Mucosa of descending colon (tissue), 3 donors: ENCODE data around the gene ATP4B. TPM values are rescaled to one million over a fixed set of nuclear protein-coding genes. Genes with fewer than 3 reads are reported as not detected.

Source experiments
- ATAC-seq: fragments of 200-7000 bp; cut with Tn5 transposase; one replicate; pipeline ENCODE4 v1.9.1; 2020; ENCODE audit warnings: mild to moderate bottlenecking, moderate library complexity
- DNase-seq, 3 donors: peaks; one replicate each; pipeline ENCODE4 v3.0.0-alpha.2; 2020
- H3K36me3 ChIP-seq: fragments of 200-600 bp; one replicate; pipeline ENCODE4 v1.8.0; 2021; ENCODE audit warnings: low read depth, mild to moderate bottlenecking
- H3K4me1 ChIP-seq: fragments of 200-600 bp; one replicate; pipeline ENCODE4 v1.8.0; 2021; ENCODE audit warnings: low read depth, mild to moderate bottlenecking
- H3K4me3 ChIP-seq: fragments of 200-600 bp; one replicate; pipeline ENCODE4 v1.8.0; 2021; ENCODE audit warnings: mild to moderate bottlenecking
- H3K9me3 ChIP-seq: fragments of 200-600 bp; one replicate; pipeline ENCODE4 v1.8.0; 2021; ENCODE audit warnings: mild to moderate bottlenecking
- intact Hi-C, 2 donors: fragments of 100-400 bp; cut with DNase I in 1 of 2; cut with micrococcal nuclease in 1 of 2; formaldehyde crosslinking; loops; one replicate each; pipeline versions ENCODE4 v1.11.0 to v1.11.1; 2022; cut with DNase I, micrococcal nuclease
- total RNA-seq, 3 donors: library from RNA; stranded (reverse); fragmentation: NEBNext Ultra II Directional in 2 of 3; extraction: Animal tissue kit (Norgen Biotek cat#: 25700) in 2 of 3; gene quantifications; one replicate each; pipeline versions ENCODE4 v1.2.1 to v1.2.4, GENCODE V29; 2021 to 2023
- TF ChIP-seq, protein P1 (sequence below): fragments of 200-600 bp; IDR thresholded peaks from one replicate; pipeline ENCODE4 v1.8.0; 2022; ENCODE audit warnings: antibody characterized with exemption, mild to moderate bottlenecking
- donor health status: DM: no; HTN: no; CAD: no; lungs with moderate emphysema.
- donor health status: DM: no; HTN: no; CAD: no.
- donor health status: DM: no; HTN: yes; CAD: no.

Gene ATP4B
- total RNA-seq, 3 donors from 2014 or later, result 0.19 TPM; not detected in 2

DNA sequence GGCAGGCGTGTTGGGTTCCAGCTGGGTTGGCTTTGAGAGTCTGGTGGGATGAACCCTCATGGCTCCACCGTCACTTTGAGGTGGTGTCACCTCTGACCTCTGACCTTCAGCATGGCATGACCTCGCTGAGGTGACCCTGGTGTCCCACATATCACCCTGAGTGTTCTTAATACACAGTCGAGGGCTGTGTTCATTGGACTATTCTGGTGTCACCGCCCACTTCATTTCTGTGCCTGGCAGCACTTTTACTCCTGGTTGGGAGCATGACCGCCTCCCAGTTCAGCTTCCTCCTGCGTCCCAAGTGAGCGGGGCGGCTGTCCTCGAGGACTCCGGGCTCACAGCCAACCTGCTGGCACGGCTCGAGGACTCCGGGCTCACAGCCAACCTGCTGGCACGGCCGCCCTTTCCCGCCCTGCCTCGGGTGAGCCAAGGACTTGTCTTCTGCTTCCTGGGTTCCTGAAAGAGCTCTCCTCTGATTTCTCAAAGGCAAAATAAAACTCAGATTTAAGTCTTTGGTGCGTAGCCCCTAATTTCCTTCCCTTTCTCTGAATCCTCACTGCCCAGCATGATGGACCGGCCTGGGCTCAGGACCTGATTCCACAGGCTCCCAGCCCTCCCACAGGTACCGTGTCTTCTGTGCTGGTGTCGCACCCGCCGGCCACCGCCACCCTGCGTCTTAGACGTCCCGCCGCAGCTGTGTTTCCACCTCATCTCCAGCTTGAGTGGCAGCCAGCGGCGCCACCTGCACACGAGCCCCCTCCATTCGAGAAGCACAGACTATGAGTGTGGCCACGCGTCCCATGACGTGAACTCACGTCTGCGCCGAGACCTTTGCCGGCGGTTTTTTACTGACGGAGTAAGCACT lies 10.4 kb downstream of the ATP4B start:
- intact Hi-C loops, result no loop called here
- no peaks in the 10 kb centered on the region for H3K36me3 ChIP-seq
- TF ChIP-seq, protein P1, sequence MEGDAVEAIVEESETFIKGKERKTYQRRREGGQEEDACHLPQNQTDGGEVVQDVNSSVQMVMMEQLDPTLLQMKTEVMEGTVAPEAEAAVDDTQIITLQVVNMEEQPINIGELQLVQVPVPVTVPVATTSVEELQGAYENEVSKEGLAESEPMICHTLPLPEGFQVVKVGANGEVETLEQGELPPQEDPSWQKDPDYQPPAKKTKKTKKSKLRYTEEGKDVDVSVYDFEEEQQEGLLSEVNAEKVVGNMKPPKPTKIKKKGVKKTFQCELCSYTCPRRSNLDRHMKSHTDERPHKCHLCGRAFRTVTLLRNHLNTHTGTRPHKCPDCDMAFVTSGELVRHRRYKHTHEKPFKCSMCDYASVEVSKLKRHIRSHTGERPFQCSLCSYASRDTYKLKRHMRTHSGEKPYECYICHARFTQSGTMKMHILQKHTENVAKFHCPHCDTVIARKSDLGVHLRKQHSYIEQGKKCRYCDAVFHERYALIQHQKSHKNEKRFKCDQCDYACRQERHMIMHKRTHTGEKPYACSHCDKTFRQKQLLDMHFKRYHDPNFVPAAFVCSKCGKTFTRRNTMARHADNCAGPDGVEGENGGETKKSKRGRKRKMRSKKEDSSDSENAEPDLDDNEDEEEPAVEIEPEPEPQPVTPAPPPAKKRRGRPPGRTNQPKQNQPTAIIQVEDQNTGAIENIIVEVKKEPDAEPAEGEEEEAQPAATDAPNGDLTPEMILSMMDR, result no peak
- no peak overlapping the region for H3K4me3 ChIP-seq
- ATAC-seq, result peak; percentile 94
- no peaks in the 10 kb centered on the region for H3K9me3 ChIP-seq
- peaks cover 18% of the 10 kb centered on the region for H3K4me1 ChIP-seq
- peak; percentile 93 to 98 (median 97) for DNase-seq

DNA sequence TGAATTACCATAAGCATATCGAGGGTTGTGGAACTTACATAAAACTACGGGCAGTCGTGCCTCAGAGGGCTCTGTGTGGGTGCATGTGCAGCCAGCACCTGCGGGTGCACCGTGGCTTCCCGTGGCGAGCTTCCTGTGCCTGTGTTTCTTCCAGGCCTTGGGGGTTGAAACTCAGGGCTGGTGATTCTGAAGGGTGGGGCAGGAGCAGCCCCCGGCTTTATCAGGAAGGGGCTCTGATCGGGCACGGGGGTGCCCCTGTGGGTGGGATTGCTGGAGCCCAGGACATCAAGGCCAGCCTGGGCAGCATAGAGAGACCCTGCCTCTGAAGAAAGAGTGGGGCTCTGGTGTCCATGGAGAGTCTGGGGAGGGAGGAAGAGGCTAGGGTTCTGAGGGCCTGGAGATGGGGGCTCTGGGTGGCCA lies 11.1 kb downstream of the ATP4B start:
- TF ChIP-seq, protein P1, result no peak
- ATAC-seq, result no peak
- Histone ChIP-seq H3K36me3 (no peaks in the 10 kb centered on the region), H3K9me3 (no peaks in the 10 kb centered on the region), H3K4me3 (no peak overlapping the region), H3K4me1 (peaks cover 18% of the 10 kb centered on the region)
- intact Hi-C loops, result no loop called here
- DNase-seq, result peak in 1 of 3 donors; percentile 41

DNA sequence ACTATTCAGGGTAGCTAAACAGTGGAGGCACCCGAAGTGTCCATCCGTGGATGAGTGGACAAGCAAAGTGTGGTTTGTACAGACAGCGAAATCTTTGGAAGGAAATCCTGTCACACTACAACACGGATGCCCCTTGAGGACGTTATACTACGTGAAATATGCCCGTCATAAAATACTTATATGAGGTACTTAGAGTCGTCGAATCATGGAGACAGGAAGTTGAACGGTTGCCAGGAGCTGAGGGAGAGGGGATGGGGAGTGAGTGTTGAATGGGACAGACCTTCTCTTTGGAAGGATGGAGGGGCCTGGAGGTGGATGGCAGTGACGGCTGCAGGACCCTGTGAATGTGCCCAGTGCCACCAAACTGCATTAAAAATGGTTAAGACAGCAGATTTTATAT lies 11.6 kb downstream of the ATP4B start:
- peak; percentile 60 for ATAC-seq
- DNase-seq, result peak in 2 of 3 donors; percentile 41 to 66
- H3K4me1 ChIP-seq, result peaks cover 18% of the 10 kb centered on the region
- no peaks in the 10 kb centered on the region for H3K36me3 ChIP-seq
- intact Hi-C loops, result no loop called here
- TF ChIP-seq, protein P1, result no peak
- no peaks in the 10 kb centered on the region for H3K9me3 ChIP-seq
- no peak overlapping the region for H3K4me3 ChIP-seq

DNA sequence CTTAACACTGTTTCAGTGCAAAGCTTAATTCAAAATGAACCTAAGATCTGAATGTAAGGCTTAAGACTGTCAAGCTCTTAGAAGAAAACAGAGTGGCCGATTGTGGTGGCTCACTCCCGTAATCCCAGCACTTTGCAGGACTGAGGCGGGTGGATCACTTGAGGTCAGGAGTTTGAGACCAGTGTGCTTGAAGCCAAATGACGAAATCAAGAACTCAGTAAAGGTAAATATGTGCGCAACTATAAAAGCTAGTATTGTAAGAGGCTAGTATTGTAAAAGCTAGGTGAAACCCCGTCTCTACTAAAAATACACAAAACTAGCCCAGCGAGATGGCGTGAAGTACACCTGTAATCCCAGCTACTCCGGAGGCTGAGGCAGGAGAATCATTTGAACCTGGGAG lies 12.7 kb downstream of the ATP4B start:
- intact Hi-C loops, result no loop called here
- TF ChIP-seq, protein P1, result no peak
- Histone ChIP-seq H3K9me3 (no peaks in the 10 kb centered on the region), H3K4me3 (no peak overlapping the region), H3K36me3 (no peaks in the 10 kb centered on the region), H3K4me1 (peaks cover 18% of the 10 kb centered on the region)
- ATAC-seq (peak; percentile 7), DNase-seq (peak in 1 of 3 donors; percentile 14)

DNA sequence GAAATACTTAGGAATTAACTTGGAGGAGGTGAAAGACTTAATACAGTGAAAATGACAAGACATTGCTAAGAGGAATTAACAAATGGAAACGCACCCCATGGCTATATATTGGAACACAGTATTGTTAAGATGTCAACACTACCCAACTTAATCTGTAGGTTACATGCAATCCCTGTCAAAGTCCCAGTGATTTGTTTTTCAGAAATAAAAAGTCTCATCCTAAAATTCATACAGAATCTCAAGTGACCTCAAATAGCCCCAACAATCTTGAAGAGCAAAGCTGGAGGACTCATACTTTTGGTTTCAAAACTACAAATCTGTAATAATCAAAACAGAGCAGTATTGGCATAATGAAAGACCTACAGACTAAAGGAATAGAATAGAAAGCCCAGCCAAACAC lies 13.2 kb downstream of the ATP4B start:
- intact Hi-C loops, result no loop called here
- Histone ChIP-seq H3K4me1 (peaks cover 18% of the 10 kb centered on the region), H3K4me3 (no peak overlapping the region), H3K36me3 (no peaks in the 10 kb centered on the region), H3K9me3 (no peaks in the 10 kb centered on the region)
- ATAC-seq, result no peak
- TF ChIP-seq, protein P1, result no peak
- no peak for DNase-seq
